GM23338 (cell line): Measurements from ENCODE around the gene PROSER2. TPM values are rescaled to one million over a fixed set of nuclear protein-coding genes. Genes with fewer than 3 reads are reported as not detected.

Experiments used
- ATAC-seq: fragments of 200-7000 bp; cut with Tn5 transposase; 3 replicates; pipeline ENCODE4 v1.9.1; 2020
- DNase-seq: peaks from one replicate; pipeline ENCODE4 v3.0.0-alpha.2; 2015; ENCODE audit warnings: low spot score
- H2AFZ ChIP-seq: fragments of 200-600 bp; sonication (generic); 2 replicates; pipeline ENCODE4 v1.8.0; 2016; ENCODE audit warnings: antibody characterized with exemption, mild to moderate bottlenecking, moderate library complexity
- H3F3A ChIP-seq: fragments of 200-600 bp; sonication (generic); replicated peaks from 2 replicates; pipeline ENCODE4 v1.8.0; 2017; ENCODE audit warnings: antibody characterized with exemption, mixed run types, low read depth
- H3K27ac ChIP-seq: fragments of 200-600 bp; sonication (generic); 2 replicates; pipeline ENCODE4 v1.6.1; 2016; ENCODE audit warnings: low read depth
- H3K27me3 ChIP-seq: fragments of 200-600 bp; sonication (generic); 2 replicates; pipeline ENCODE4 v1.8.0; 2016; ENCODE audit warnings: mild to moderate bottlenecking, mixed run types, moderate library complexity; ENCODE audit not compliant: insufficient read depth
- H3K36me3 ChIP-seq: fragments of 200-600 bp; sonication (generic); 2 replicates; pipeline ENCODE4 v1.8.0; 2016; ENCODE audit warnings: mild to moderate bottlenecking; ENCODE audit not compliant: insufficient read depth
- H3K4me1 ChIP-seq: fragments of 200-600 bp; sonication (generic); 2 replicates; pipeline ENCODE4 v1.8.0; 2016; ENCODE audit warnings: mild to moderate bottlenecking, moderate library complexity; ENCODE audit not compliant: insufficient read depth
- H3K4me2 ChIP-seq: fragments of 200-600 bp; sonication (generic); 2 replicates; pipeline ENCODE4 v1.7.1; 2017; ENCODE audit warnings: mixed run types
- H3K4me3 ChIP-seq: fragments of 200-600 bp; sonication (generic); 2 replicates; pipeline ENCODE4 v1.6.1; 2016; ENCODE audit warnings: mixed run types
- H3K79me2 ChIP-seq: fragments of 200-600 bp; sonication (generic); replicated peaks from 2 replicates; pipeline ENCODE4 v1.8.0; 2017; ENCODE audit warnings: mild to moderate bottlenecking; ENCODE audit not compliant: insufficient read depth
- H3K9me2 ChIP-seq: fragments of 200-600 bp; sonication (generic); 2 replicates; pipeline ENCODE4 v1.8.0; 2017; ENCODE audit not compliant: insufficient read depth
- H4K20me1 ChIP-seq: fragments of 200-600 bp; sonication (generic); replicated peaks from 2 replicates; pipeline ENCODE4 v1.8.0; 2017; ENCODE audit warnings: mild to moderate bottlenecking; ENCODE audit not compliant: insufficient read depth
- H3K27ac Mint-ChIP-seq: 2 replicates; pipeline ENCODE4 v1.8.0; 2020; ENCODE audit warnings: inconsistent platforms, mild to moderate bottlenecking, moderate library complexity, mixed read lengths
- H3K27me3 Mint-ChIP-seq: 3 replicates; pipeline ENCODE4 v1.8.0; 2022; ENCODE audit warnings: low read depth, mild to moderate bottlenecking, moderate library complexity, mixed read lengths, inconsistent platforms; ENCODE audit not compliant: insufficient read depth, poor library complexity
- H3K36me3 Mint-ChIP-seq: 3 replicates; pipeline ENCODE4 v1.8.0; 2021; ENCODE audit warnings: low read depth, mild to moderate bottlenecking, inconsistent platforms, moderate library complexity, mixed read lengths
- H3K4me1 Mint-ChIP-seq: 3 replicates; pipeline ENCODE4 v1.8.0; 2020; ENCODE audit warnings: mild to moderate bottlenecking, inconsistent platforms, mixed read lengths
- H3K4me3 Mint-ChIP-seq: 3 replicates; pipeline ENCODE4 v1.8.0; 2021; ENCODE audit warnings: moderate library complexity, mild to moderate bottlenecking, inconsistent platforms, mixed read lengths
- H3K9me3 Mint-ChIP-seq: 3 replicates; pipeline ENCODE4 v1.8.0; 2020; ENCODE audit warnings: moderate library complexity, mild to moderate bottlenecking, inconsistent platforms, mixed read lengths
- CREB1 ChIP-seq: fragments of 250-450 bp; sonication (Bioruptor Pico); IDR thresholded peaks from 2 replicates; pipeline ENCODE4 v1.5.0; 2020; ENCODE audit warnings: low read depth, mild to moderate bottlenecking, moderate library complexity
- EZH2 ChIP-seq: fragments of 200-600 bp; sonication (generic); IDR thresholded peaks from one replicate; pipeline ENCODE4 v1.8.0; 2017; ENCODE audit warnings: antibody characterized with exemption, mild to moderate bottlenecking, low read depth; ENCODE audit not compliant: unreplicated experiment
- EZH2phosphoT487 ChIP-seq: fragments of 200-600 bp; sonication (generic); IDR thresholded peaks from one replicate; pipeline ENCODE4 v1.8.1; 2018; ENCODE audit warnings: antibody characterized with exemption; ENCODE audit not compliant: unreplicated experiment
- JUNB ChIP-seq: IDR thresholded peaks from one replicate; pipeline ENCODE4 v1.6.1; 2016; ENCODE audit warnings: antibody characterized with exemption; ENCODE audit not compliant: unreplicated experiment
- POLR2AphosphoS5 ChIP-seq: IDR thresholded peaks from 2 replicates; pipeline ENCODE4 v1.6.1; 2016; ENCODE audit warnings: antibody characterized with exemption, low read depth
- STAT1 ChIP-seq: IDR thresholded peaks from one replicate; pipeline ENCODE4 v1.6.1; 2016; ENCODE audit warnings: antibody characterized with exemption; ENCODE audit not compliant: unreplicated experiment
- ZNF331 ChIP-seq: fragments of 250-450 bp; sonication (Bioruptor Pico); IDR thresholded peaks from 2 replicates; pipeline ENCODE4 v1.5.0; 2020; ENCODE audit warnings: low read depth, mild to moderate bottlenecking, moderate library complexity
- polyA plus RNA-seq: library from polyadenylated mRNA; unstranded; fragments of >200 nt; fragmentation: Nextera tagmentation; extraction: Ambion mirVana; gene quantifications from 2 replicates; pipeline ENCODE4 v1.2.1, GENCODE V29; 2016
- total RNA-seq: library from RNA; depleted of rRNA; stranded (reverse); fragments of >200 nt; shearing (Covaris generic); gene quantifications from 2 replicates; pipeline ENCODE4 v1.2.3, GENCODE V29; 2014
- TF ChIP-seq, protein P1 (sequence below), 2 experiments: fragments of 200-600 bp in 1 of 2; sonication (generic) in 1 of 2; conservative IDR thresholded peaks; 2 replicates each; pipeline versions ENCODE4 v1.5.1 to v1.6.1; 2016 to 2017; ENCODE audit warnings: antibody characterized with exemption in 2 of 2, low read depth in 2 of 2, mild to moderate bottlenecking in 2 of 2, moderate library complexity in 1 of 2
- TF ChIP-seq, protein P2 (sequence below): IDR thresholded peaks from one replicate; pipeline ENCODE4 v1.6.1; 2018; ENCODE audit warnings: antibody characterized with exemption; ENCODE audit not compliant: unreplicated experiment

PROSER2 gene
- total and polyA plus RNA-seq, 2 experiments from 2014 or later = 4.2 to 10.8 TPM

DNA sequence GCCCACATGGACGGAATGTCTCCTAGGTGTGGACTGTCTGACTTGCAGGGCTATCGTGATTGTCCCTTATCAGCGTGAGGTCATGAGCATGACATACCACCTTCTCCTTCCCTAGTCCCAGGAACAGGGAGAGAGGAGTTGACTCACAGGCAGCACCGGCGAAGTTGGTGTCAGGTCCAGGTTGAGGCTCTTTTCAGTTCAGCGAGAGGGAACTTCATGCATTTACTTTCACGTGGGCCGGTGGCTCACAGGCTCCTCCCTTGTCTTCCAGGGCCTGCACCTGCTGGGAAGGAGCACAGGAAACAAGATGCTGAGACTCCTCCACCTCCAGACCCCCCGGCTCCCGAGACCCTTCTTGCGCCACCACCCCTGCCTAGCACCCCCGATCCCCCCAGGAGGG, 46.1 kb downstream of the PROSER2 start:
- Histone ChIP-seq H3K4me1 (peaks cover 11% of the 10 kb centered on the region), H3F3A (peaks cover 4% of the 10 kb centered on the region; the same call in 1 of the 2 replicates), H3K36me3 (no peaks in the 10 kb centered on the region), H4K20me1 (no peaks in the 10 kb centered on the region), H3K27me3 (peaks cover 32% of the 10 kb centered on the region), H3K79me2 (no peaks in the 10 kb centered on the region), H2AFZ (peak overlapping the region; percentile 85; the same call in 1 of the 2 replicates), H3K9me2 (no peaks in the 10 kb centered on the region), H3K27ac (no peak overlapping the region), H3K4me3 (peak overlapping the region; percentile 61), H3K4me2 (peak overlapping the region; percentile 83)
- H3K4me1 Mint-ChIP-seq = peaks cover 31% of the 10 kb centered on the region
- no peak for TF ChIP-seq EZH2phosphoT487
- TF ChIP-seq, protein P1, sequence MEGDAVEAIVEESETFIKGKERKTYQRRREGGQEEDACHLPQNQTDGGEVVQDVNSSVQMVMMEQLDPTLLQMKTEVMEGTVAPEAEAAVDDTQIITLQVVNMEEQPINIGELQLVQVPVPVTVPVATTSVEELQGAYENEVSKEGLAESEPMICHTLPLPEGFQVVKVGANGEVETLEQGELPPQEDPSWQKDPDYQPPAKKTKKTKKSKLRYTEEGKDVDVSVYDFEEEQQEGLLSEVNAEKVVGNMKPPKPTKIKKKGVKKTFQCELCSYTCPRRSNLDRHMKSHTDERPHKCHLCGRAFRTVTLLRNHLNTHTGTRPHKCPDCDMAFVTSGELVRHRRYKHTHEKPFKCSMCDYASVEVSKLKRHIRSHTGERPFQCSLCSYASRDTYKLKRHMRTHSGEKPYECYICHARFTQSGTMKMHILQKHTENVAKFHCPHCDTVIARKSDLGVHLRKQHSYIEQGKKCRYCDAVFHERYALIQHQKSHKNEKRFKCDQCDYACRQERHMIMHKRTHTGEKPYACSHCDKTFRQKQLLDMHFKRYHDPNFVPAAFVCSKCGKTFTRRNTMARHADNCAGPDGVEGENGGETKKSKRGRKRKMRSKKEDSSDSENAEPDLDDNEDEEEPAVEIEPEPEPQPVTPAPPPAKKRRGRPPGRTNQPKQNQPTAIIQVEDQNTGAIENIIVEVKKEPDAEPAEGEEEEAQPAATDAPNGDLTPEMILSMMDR (conservative IDR thresholded peaks at IDR 0.05; ENCODE audit: low read depth in 2 of 2) = no peak
- no peak for TF ChIP-seq POLR2AphosphoS5
- TF ChIP-seq EZH2 = no peak
- no peak for TF ChIP-seq STAT1
- no peak for TF ChIP-seq JUNB
- TF ChIP-seq, protein P2, sequence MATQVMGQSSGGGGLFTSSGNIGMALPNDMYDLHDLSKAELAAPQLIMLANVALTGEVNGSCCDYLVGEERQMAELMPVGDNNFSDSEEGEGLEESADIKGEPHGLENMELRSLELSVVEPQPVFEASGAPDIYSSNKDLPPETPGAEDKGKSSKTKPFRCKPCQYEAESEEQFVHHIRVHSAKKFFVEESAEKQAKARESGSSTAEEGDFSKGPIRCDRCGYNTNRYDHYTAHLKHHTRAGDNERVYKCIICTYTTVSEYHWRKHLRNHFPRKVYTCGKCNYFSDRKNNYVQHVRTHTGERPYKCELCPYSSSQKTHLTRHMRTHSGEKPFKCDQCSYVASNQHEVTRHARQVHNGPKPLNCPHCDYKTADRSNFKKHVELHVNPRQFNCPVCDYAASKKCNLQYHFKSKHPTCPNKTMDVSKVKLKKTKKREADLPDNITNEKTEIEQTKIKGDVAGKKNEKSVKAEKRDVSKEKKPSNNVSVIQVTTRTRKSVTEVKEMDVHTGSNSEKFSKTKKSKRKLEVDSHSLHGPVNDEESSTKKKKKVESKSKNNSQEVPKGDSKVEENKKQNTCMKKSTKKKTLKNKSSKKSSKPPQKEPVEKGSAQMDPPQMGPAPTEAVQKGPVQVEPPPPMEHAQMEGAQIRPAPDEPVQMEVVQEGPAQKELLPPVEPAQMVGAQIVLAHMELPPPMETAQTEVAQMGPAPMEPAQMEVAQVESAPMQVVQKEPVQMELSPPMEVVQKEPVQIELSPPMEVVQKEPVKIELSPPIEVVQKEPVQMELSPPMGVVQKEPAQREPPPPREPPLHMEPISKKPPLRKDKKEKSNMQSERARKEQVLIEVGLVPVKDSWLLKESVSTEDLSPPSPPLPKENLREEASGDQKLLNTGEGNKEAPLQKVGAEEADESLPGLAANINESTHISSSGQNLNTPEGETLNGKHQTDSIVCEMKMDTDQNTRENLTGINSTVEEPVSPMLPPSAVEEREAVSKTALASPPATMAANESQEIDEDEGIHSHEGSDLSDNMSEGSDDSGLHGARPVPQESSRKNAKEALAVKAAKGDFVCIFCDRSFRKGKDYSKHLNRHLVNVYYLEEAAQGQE = no peak
- no peak for TF ChIP-seq CREB1 (CRISPR knock-in tag)
- H3K36me3 Mint-ChIP-seq = no peaks in the 10 kb centered on the region
- peak; percentile 63 for DNase-seq
- no peaks in the 10 kb centered on the region for H3K27me3 Mint-ChIP-seq
- H3K9me3 Mint-ChIP-seq = no peaks in the 10 kb centered on the region
- H3K27ac Mint-ChIP-seq = no peak overlapping the region
- peak overlapping the region; percentile 54; the same call in 2 of the 3 replicates for H3K4me3 Mint-ChIP-seq
- peak; percentile 10 for ATAC-seq

DNA sequence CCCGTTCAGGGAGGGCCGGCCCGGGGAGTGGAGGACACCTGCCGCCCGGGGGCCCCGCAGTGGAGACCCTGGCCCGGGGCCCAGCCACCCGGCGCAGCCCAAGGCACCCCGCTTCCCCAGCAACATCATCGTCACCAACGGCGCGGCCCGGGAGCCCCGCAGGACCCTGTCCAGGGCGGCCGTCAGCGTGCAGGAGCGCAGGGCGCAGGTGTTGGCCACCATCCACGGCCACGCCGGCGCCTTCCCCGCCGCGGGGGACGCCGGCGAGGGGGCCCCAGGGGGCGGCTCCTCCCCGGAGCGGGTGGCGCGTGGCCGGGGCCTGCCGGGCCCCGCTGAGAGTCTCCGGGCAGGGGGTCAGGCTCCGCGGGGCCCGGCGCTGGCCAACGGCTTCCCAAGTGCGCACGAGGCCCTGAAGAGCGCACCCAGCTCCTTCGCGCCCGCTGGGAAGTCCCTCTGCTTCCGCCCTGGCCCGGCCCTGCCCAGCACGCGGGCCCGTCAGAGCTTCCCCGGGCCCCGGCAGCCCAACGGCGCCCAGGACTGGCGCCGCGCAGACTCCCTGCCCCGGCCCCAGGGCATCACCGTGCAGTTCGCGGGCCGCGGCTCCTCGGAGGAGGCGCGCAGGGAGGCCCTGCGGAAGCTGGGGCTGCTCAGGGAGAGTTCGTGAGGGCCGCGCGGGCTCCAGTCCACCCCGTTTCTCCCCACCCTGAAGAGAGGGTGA, 46.7 kb downstream of the PROSER2 start:
- peak overlapping the region; percentile 83 for H3K4me2 ChIP-seq
- H2AFZ ChIP-seq = peak overlapping the region; percentile 88
- H3K27ac ChIP-seq = no peak overlapping the region
- ATAC-seq (peak; percentile 71), DNase-seq (peak; percentile 65)
- Mint-ChIP-seq H3K4me1 (peaks cover 36% of the 10 kb centered on the region), H3K27ac (no peak overlapping the region), H3K9me3 (no peaks in the 10 kb centered on the region), H3K36me3 (no peaks in the 10 kb centered on the region), H3K27me3 (no peaks in the 10 kb centered on the region), H3K4me3 (peak overlapping the region; percentile 53; the same call in 2 of the 3 replicates)
- no peak for TF ChIP-seq ZNF331 (CRISPR knock-in tag)
- no peaks in the 10 kb centered on the region for H4K20me1 ChIP-seq
- H3K9me2 ChIP-seq = no peaks in the 10 kb centered on the region
- peaks cover 32% of the 10 kb centered on the region for H3K27me3 ChIP-seq
- peak overlapping the region; percentile 61 for H3K4me3 ChIP-seq
- H3K4me1 ChIP-seq = peaks cover 17% of the 10 kb centered on the region
- H3K79me2 ChIP-seq = no peaks in the 10 kb centered on the region
- H3K36me3 ChIP-seq = no peaks in the 10 kb centered on the region
- H3F3A ChIP-seq = peaks cover 4% of the 10 kb centered on the region
